Measurements from ENCODE around the gene DLX4.

DNA sequence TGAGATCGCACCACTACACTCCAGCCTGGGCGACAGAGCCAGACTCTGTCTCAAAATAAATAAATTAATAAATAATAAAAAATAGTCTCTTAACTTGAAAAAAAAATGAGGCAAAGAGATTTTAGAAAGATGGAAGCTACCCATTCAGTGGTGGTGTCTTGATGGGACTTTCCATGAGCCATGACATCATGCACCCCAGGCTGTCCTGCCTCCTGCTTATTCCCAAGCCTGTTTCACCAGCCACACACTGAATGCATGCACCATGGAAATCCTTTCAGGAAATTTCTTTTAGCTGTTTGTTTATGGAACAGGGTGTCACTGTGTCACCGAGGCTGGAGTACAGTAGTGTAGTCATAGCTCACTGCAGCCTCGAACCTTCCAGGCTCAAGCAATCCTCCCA lies 34.9 kb downstream of the DLX4 start:
- TF ChIP-seq CTCF (IDR thresholded peaks at IDR 0.05) (no peak), ZFX (IDR thresholded peaks at IDR 0.05; ENCODE audit: borderline replicate concordance) (no peak)
